IPS-NIHi11 (cell line): Measurements from ENCODE around the gene RNF126.
"Not testable (repeated sequence)": the region's sequence is repeated elsewhere in the genome, so short reads cannot be mapped to it uniquely, and the experiment has no call there.

Experiments used
- DNase-seq: peaks from one replicate; pipeline ENCODE4 v3.0.0; 2012; ENCODE audit warnings: mixed read lengths, low spot score

Gene RNF126

DNA sequence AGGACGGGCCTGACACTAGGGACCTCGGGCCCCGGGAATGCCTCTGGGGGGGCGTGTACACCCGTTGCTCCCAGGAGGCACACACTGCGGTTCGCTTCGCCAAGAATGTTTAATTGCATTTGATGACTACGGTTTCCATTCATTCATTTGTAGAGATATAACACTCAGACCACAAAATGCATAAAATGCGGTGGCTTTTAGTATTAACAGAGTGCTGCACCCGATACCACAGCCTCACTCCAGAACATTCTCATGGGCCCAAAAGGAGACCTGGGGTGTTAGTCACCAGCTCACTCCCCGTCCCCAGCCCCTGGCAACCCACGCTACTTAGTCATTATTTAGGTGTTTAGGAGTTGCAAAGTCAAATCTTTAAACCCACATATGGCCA, 51.5 kb downstream of the RNF126 start:
- no peak for DNase-seq

DNA sequence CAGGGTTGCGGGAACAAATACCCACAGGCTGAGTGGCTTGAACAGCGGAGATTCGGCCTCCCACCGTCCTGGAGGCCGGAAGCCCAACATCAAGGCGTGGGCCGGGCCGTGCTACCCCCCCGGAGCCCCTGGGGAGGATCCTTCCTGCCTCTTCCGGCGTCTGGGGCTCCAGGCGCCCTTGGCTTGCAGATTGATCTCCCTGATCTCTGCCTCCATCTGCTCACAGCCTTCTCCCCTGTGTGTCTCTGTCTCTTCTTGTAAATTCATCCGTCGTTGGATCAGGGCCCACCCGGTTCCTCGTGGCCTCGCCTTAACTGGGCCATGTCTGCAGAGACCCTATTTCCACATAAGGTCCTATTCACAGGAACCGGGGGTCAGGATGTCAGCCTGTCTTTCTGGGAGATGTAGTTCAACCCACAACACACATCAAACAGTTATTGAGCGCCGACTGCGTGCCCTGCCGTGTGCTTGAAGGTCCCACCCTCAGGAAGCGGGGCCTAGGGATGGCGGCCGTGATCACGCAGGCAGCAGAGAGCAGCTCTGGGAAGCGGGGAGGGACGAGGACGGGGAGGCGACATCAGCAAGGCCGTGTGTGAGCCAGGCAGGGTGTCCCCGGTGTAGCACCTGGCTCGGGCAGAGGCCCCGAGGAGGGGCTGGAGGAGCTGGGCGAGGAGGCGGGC, 52.1 kb downstream of the RNF126 start:
- DNase-seq: peak; percentile 71

DNA sequence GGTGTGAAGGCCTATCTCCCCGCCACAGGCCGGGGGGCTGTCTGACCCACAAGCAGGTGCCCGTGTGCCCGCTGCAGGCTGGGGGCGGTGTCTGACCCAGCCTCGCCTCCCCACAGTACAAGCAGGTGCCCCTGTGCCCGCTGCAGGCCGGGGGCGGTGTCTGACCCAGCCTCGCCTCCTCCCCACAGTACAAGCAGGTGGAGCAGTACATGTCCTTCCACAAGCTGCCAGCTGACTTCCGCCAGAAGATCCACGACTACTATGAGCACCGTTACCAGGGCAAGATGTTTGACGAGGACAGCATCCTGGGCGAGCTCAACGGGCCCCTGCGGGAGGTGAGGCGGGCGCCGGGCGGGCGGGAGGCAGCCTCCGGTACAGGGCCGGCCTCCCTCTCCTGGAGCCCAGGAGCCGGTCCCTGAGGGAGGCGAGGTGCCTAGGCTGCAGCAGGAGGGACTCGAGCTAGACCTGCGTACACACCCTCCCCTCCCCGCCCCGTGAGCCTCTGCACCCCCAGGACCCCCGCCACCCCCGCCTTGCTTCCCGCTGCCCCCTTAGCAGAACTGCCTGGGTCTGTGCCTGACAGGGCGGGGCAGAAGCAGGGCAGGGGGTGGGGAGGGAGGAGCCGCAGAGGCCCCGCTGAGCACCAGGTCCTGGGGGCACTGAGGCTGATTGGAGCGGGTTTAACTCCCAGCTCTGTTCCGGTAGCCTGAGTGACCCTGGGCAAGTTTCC, 52.8 kb downstream of the RNF126 start:
- no peak for DNase-seq

DNA sequence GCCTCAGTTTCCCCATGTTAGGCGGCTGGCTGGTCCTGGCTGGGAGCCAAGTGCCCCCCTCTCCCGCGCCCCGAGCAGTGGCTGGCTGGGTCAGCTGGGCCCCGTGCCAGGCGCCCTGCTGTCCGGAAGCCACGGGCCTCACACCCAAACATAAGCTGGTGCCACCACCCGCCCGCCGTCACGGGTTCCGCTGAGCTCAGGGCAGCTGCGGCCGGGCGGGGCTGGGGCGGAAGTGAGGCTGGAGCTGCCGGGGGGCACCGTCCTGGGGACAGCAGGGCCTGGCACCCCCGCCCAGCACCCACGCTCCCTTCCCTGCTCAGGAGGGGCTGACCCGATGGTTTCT, 54.0 kb downstream of the RNF126 start:
- no peak for DNase-seq

DNA sequence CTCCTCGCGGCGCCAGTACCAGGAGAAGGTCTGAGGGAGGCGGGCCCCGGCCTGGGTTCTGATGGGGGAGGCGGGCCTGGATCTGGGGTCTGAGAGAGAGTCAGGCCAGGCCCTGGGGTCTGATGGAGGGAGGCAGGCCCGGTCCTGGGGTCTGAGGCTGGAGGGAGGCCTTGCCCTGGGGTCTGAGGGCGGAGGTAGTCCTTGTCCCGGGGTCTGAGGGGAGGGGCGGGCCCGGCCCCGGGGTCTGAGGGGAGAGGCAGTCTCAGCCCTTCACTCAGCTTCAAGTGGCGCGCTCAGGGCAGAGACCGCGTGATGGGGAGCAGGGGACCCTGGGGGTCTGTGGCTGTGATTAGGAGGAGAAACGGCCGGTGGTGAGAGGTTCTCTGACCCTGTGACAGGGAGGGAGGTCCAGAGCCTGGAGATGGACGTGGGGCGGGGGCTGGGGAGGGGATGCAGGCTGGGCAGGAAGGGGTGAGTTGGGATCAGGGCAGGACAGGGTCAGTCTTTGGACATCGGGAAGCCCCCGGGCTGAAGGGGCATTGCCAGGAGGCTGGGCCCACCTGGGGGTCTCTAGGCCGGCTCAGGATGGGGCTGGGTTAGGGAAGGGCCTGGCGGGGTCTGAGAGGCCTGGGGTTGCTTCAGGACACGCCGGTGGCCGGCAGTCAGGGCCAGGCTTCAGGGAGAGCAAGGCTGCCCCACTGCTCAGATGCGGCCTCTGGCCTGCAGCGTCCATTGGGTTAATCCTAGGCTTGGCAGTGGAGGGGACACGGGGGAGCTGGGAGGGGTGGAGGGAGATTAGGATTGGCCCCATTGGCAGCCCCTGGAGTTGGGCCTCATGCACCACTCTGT, 54.6 kb downstream of the RNF126 start:
- no peak for DNase-seq

DNA sequence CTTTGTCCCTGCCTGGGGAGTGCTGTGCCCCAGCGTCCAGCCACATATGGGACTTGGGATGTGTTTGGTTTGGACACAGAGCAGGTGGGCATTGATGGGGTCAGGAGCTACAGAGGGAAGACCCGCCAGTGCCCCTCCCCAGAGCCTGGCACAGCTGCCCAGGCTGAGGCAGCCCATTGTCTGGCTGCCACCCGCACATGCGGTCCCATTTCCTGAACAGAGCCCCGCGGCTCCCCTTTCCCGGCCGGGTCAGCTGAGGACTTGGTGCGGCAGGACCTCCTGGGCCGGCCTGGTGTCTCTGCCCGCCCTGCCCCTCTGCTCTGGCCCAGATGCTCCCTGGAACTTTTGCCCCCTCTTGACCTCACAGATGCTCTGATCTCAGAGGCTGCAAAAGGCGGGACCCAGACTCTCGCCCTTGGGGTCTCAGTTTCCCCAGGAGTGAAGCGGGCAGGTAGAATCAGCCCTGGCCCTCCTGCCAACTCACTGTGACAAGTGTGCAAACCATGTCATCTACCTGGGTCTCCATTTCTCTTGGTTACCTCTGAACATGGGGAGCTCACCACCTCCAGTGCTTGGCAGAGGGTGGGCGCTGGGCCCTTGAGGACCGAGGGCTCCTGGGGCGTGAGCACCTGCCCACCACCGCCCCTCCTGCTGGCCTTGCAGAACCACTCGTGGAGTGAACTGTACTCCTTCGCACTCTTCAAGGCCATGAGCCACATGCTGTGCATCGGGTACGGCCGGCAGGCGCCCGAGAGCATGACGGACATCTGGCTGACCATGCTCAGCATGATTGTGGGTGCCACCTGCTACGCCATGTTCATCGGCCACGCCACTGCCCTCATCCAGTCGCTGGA, 55.5 kb downstream of the RNF126 start:
- DNase-seq: no peak

DNA sequence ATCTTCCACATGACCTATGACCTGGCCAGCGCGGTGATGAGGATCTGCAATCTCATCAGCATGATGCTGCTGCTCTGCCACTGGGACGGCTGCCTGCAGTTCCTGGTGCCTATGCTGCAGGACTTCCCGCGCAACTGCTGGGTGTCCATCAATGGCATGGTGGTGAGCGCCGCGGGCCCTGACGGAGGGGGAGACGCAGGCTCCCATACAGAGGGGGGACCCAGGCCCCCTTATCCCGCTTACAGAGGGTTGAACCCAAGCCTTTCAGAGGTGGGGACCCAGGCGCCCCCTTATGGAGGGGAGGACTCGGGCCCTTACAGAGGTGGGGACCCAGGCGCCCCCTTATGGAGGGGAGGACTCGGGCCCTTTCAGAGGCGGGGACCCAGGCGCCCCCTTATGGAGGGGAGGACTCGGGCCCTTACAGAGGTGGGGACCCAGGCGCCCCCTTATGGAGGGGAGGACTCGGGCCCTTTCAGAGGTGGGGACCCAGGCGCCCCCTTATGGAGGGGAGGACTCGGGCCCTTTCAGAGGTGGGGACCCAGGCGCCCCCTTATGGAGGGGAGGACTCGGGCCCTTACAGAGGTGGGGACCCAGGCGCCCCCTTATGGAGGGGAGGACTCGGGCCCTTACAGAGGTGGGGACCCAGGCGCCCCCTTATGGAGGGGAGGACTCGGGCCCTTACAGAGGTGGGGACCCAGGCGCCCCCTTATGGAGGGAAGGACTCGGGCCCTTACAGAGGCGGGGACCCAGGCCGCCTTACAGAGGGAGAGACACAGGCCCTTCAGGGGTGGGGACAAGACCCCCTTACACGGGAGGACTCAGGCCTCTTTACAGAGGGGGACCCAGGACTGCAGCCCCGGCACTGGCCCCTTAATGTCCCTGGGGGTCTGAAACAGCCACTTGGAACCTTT, 57.7 kb downstream of the RNF126 start:
- not testable (repeated sequence) for DNase-seq

DNA sequence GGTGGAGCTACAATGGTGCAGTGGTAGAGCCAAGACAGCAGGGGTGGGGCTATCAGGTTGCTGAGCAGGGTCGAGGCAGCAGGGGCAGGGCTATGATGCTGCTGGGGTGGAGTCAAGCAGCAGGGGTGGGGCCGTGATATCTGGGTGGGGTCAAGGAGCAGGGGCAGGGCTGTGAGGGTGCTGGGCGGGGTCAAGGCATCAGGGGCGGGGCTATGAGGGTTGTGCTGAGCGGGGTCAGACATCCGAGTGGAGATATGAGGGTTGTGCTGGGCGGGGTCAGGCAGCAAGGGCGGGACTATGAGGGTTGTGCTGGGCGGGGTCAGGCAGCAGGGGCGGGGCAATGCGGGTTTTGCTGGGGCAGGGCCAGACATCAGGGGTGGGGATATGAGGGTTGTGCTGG, 58.7 kb downstream of the RNF126 start:
- DNase-seq: peak; percentile 54

DNA sequence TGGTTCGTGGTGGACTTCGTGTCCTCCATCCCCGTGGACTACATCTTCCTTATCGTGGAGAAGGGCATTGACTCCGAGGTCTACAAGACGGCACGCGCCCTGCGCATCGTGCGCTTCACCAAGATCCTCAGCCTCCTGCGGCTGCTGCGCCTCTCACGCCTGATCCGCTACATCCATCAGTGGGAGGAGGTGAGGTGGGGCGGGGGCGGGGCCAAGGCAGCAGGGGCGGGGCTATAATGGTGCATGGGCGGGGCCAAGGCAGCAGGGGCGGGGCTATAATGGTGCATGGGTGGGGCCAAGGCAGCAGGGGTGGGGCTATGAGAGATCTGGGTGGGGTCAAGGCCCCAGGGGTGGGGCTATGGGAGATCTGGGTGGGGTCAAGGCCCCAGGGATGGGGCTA, 59.2 kb downstream of the RNF126 start:
- DNase-seq: not testable (repeated sequence)

DNA sequence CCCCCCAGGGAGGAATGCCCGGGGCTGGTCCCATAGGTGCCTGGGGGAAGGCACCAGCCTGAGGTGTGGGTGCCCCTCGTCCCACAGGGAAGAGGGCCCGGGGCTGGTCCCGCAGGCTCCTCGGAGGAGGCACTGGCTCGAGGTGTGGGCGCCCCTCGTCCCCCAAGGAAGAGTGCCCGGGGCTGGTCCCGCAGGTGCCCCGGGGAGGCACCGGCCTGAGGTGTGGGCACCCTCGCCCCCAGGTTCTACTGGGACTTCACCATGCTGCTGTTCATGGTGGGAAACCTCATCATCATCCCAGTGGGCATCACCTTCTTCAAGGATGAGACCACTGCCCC, 59.7 kb downstream of the RNF126 start:
- DNase-seq: not testable (repeated sequence)

DNA sequence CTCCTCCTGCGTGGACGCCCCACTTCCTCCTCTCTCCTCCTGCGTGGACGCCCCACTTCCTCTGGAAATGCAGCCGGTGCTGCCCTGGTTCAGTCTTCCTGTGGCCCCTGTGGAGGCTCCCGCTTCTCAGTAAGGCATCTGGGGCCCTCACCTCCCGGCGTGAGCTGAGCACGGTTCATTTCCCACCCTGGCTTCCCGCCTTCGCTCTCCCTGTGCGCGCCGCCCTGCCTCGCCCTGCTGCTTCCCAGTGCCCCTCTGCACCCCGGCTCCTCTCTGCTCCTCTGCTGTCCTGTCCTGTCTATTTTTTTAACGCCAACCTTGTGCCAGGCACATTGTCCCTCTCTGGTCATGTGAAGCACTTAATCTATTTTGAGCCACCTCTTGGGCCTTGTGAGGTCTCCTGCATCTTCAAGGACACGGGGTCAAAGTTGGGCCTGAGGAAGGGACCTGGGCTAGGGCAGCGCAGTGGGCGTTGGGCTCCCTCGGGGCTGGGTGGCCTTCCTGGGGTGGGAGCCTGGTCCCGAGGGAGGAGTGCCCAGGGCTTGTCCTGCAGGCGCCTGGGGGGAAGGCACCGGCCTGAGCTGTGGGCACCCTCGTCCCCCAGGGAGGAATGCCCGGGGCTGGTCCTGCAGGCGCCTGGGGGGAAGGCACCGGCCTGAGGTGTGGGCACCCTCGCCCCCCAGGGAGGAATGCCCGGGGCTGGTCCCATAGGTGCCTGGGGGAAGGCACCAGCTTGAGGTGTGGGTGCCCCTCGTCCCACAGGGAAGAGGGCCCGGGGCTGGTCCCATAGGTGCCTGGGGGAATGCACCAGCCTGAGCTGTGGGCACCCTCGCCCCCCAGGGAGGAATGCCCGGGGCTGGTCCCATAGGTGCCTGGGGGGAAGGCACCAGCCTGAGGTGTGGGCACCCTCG, 60.4 kb downstream of the RNF126 start:
- no peak for DNase-seq

DNA sequence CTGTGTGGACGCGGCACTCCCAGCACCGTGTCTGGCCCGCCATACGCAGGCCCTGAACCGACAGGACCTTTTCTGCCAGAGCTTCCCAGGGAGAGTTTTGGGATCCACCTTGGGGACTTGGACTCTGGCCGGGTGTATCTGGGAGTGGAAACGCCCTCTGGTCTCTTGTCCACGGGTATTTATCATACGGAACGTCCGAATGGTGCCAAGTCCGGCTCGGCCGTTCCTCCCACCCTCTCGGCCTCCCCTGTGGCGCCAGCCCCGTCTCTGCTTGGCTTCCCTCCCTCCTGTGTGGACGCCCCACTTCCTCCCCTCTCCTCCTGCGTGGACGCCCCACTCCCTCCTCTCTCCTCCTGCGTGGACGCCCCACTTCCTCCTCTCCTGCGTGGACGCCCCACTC, 61.2 kb downstream of the RNF126 start:
- no peak for DNase-seq

DNA sequence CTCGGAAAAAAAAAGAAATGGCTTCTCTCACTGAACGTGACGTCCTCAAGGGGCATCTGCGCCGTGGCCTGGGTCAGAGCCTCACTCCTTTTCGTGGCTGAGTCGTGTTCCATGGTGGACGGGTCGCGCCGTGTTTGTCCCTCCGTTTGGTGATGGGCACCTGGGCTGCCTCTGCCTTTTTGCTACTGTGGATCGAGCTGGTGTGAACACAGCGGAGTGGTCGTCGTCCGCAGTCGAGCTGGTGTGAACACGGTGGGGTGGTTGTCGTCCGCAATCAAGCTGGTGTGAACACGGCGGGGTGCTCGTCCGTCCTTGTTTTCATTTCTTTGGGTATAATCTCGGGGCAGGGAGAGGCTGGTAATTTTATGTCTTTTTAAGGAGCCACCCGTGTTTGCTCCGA, 61.7 kb downstream of the RNF126 start:
- DNase-seq: no peak
